Astrocyte (in vitro differentiated cells and primary cell): ENCODE results near the gene SNX11. TPM values are rescaled to one million over a fixed set of nuclear protein-coding genes. Genes with fewer than 3 reads are reported as not detected.
A peak's percentile ranks its signal among the peaks of the same experiment; 100 is the strongest.
"Not testable (repeated sequence)": the region's sequence is repeated elsewhere in the genome, so short reads cannot be mapped to it uniquely, and the experiment has no call there.

Experiments used
- DNase-seq: peaks from one replicate; pipeline ENCODE4 v3.0.0-alpha.2; 2010; ENCODE audit warnings: low read depth
- FAIRE-seq: peaks from 2 replicates; lab custom pipeline; 2011; peaks lifted over from hg19 to GRCh38; lab: Jason Lieb, UNC
- H2AFZ ChIP-seq: 2 replicates; pipeline ENCODE4 v1.6.0; 2012; ENCODE audit warnings: low read depth, low read length, inconsistent platforms
- H3K27ac ChIP-seq: 2 replicates; pipeline ENCODE4 v1.5.1; 2011; ENCODE audit warnings: low read depth, low read length, inconsistent platforms
- H3K27me3 ChIP-seq: 2 replicates; pipeline ENCODE4 v1.6.0; 2011; ENCODE audit warnings: low read length, inconsistent platforms; ENCODE audit not compliant: insufficient read depth
- H3K36me3 ChIP-seq: 2 replicates; pipeline ENCODE4 v1.5.1; 2011; ENCODE audit warnings: low read length, inconsistent platforms; ENCODE audit not compliant: insufficient read depth
- H3K4me1 ChIP-seq: 2 replicates; pipeline ENCODE4 v1.5.1; 2011; ENCODE audit warnings: low read length, inconsistent platforms; ENCODE audit not compliant: insufficient read depth
- H3K4me2 ChIP-seq: 2 replicates; pipeline ENCODE4 v1.6.0; 2012; ENCODE audit warnings: low read length, inconsistent platforms
- H3K4me3 ChIP-seq: 2 replicates; pipeline ENCODE4 v1.5.1; 2011; ENCODE audit warnings: low read depth, mild to moderate bottlenecking, low read length, inconsistent platforms; ENCODE audit not compliant: insufficient read depth
- H3K79me2 ChIP-seq: 2 replicates; pipeline ENCODE4 v1.6.0; 2012; ENCODE audit warnings: mild to moderate bottlenecking, low read length, inconsistent platforms; ENCODE audit not compliant: insufficient read depth
- H3K9ac ChIP-seq: 2 replicates; pipeline ENCODE4 v1.6.0; 2012; ENCODE audit warnings: mild to moderate bottlenecking, low read length, inconsistent platforms
- H3K9me3 ChIP-seq: 2 replicates; pipeline ENCODE4 v1.5.1; 2012; ENCODE audit warnings: low read depth, mild to moderate bottlenecking, low read length, inconsistent platforms; ENCODE audit not compliant: insufficient read depth
- H4K20me1 ChIP-seq: 2 replicates; pipeline ENCODE4 v1.6.0; 2012; ENCODE audit warnings: low read length, inconsistent platforms; ENCODE audit not compliant: insufficient read depth
- H3K27ac Mint-ChIP-seq: one replicate; pipeline ENCODE4 v1.8.0; 2021; ENCODE audit warnings: mild to moderate bottlenecking, mixed read lengths; ENCODE audit not compliant: unreplicated experiment
- H3K27me3 Mint-ChIP-seq: one replicate; pipeline ENCODE4 v1.8.0; 2021; ENCODE audit warnings: low read depth, mixed read lengths; ENCODE audit not compliant: unreplicated experiment
- H3K36me3 Mint-ChIP-seq: one replicate; pipeline ENCODE4 v1.8.0; 2021; ENCODE audit warnings: low read depth, mixed read lengths; ENCODE audit not compliant: unreplicated experiment
- H3K4me1 Mint-ChIP-seq: one replicate; pipeline ENCODE4 v1.8.0; 2021; ENCODE audit warnings: low read depth, mixed read lengths; ENCODE audit not compliant: unreplicated experiment
- H3K4me3 Mint-ChIP-seq: one replicate; pipeline ENCODE4 v1.8.0; 2021; ENCODE audit warnings: mild to moderate bottlenecking, moderate library complexity, mixed read lengths; ENCODE audit not compliant: unreplicated experiment
- H3K9me3 Mint-ChIP-seq: one replicate; pipeline ENCODE4 v1.8.0; 2021; ENCODE audit warnings: mild to moderate bottlenecking, mixed read lengths; ENCODE audit not compliant: unreplicated experiment
- EZH2 ChIP-seq: IDR thresholded peaks from 2 replicates; pipeline ENCODE4 v1.6.1; 2012; ENCODE audit warnings: mild to moderate bottlenecking, low read length, inconsistent platforms; ENCODE audit not compliant: insufficient read depth
- total RNA-seq: library from RNA; stranded (reverse); gene quantifications from 2 replicates; pipeline ENCODE4 v1.2.1, GENCODE V29; 2021
- TF ChIP-seq, protein P1 (sequence below): IDR thresholded peaks from 2 replicates; pipeline ENCODE4 v1.5.1; 2011; ENCODE audit warnings: low read depth, mild to moderate bottlenecking, inconsistent platforms, low read length, moderate library complexity; ENCODE audit not compliant: insufficient read depth

SNX11 gene
- total RNA-seq, 1 donor from 2014 or later, result 33.3 TPM

DNA sequence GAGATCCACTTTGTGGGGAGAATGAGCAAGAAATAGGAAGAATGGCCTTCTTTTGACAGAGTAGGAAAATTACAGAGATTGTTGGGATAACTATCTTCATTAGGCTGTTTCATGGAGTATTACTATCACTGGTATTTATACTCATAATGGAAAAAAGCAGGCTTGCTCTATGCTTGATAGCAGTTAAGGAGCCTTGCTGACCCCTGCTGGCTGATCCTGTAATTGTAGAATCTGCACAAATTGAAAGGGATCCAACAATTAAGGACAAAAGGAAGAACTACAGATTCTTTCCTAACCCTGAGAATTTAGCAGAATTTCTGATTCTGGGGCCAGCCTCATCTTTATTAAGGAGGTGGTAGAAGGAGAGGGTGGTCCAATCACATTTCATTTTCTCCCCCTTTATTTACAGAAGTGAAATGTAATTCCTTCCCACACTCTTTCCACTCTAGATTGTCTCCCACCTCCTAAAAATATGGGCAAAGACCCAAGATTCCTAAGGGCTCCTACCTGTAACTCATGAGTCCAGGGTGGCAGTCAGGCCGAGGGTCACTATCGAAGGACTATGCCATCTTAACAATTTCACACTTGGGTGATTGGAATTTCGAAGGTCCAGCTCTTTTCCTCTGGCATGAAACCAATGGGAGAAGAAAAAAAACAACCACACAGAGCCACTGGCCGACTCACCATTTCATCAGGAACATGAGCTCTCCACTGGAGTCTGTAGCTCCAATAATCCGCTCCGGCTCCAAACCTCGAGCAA is 33.1 kb upstream of the SNX11 start:
- Histone ChIP-seq H3K9ac (no peak overlapping the region), H3K4me3 (no peak overlapping the region), H2AFZ (no peak overlapping the region), H3K36me3 (peaks cover 47% of the 10 kb centered on the region), H3K27ac (no peak overlapping the region), H3K4me1 (no peaks in the 10 kb centered on the region), H3K9me3 (no peaks in the 10 kb centered on the region), H3K27me3 (no peaks in the 10 kb centered on the region), H4K20me1 (peaks cover 49% of the 10 kb centered on the region), H3K4me2 (peak overlapping the region; percentile 3), H3K79me2 (peaks cover 38% of the 10 kb centered on the region)
- peak; percentile 56 for DNase-seq
- Mint-ChIP-seq H3K4me1 (peaks cover 9% of the 10 kb centered on the region), H3K4me3 (no peak overlapping the region), H3K27ac (peak overlapping the region; percentile 87), H3K36me3 (peaks cover 9% of the 10 kb centered on the region), H3K9me3 (no peaks in the 10 kb centered on the region), H3K27me3 (no peaks in the 10 kb centered on the region)
- FAIRE-seq, result peak; percentile 80
- TF ChIP-seq EZH2, result no peak
- TF ChIP-seq, protein P1, sequence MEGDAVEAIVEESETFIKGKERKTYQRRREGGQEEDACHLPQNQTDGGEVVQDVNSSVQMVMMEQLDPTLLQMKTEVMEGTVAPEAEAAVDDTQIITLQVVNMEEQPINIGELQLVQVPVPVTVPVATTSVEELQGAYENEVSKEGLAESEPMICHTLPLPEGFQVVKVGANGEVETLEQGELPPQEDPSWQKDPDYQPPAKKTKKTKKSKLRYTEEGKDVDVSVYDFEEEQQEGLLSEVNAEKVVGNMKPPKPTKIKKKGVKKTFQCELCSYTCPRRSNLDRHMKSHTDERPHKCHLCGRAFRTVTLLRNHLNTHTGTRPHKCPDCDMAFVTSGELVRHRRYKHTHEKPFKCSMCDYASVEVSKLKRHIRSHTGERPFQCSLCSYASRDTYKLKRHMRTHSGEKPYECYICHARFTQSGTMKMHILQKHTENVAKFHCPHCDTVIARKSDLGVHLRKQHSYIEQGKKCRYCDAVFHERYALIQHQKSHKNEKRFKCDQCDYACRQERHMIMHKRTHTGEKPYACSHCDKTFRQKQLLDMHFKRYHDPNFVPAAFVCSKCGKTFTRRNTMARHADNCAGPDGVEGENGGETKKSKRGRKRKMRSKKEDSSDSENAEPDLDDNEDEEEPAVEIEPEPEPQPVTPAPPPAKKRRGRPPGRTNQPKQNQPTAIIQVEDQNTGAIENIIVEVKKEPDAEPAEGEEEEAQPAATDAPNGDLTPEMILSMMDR, result peak; percentile 76

DNA sequence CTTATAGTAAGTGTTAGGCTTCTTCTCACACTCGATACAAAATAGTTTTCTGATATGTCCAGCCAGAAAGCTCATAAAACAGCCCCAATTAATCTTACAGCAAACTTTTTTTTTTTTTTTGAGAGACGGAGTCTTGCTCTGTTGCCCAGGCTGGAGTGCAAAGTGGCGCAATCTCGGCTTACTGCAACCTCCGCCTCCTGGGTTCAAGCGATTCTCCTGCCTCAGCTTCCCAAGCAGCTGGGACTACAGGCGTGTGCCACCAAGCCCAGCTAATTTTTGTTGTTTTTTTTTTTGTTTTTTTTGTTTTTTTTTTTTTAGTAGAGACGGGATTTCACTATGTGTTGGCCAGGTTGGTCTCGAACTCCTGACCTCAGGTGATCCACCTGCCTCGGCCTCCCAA is 30.4 kb upstream of the SNX11 start:
- peaks cover 66% of the 10 kb centered on the region for H4K20me1 ChIP-seq
- FAIRE-seq, H3K4me1 Mint-ChIP-seq, H3K36me3 Mint-ChIP-seq, H3K27me3 Mint-ChIP-seq, H2AFZ ChIP-seq, H3K27ac Mint-ChIP-seq, H3K4me1 ChIP-seq, H3K9me3 ChIP-seq, H3K4me3 ChIP-seq, DNase-seq, H3K27me3 ChIP-seq, H3K9me3 Mint-ChIP-seq, H3K9ac ChIP-seq, H3K4me3 Mint-ChIP-seq, H3K4me2 ChIP-seq, H3K27ac ChIP-seq: not testable (repeated sequence)
- H3K36me3 ChIP-seq, result peaks cover 27% of the 10 kb centered on the region
- peaks cover 58% of the 10 kb centered on the region for H3K79me2 ChIP-seq

DNA sequence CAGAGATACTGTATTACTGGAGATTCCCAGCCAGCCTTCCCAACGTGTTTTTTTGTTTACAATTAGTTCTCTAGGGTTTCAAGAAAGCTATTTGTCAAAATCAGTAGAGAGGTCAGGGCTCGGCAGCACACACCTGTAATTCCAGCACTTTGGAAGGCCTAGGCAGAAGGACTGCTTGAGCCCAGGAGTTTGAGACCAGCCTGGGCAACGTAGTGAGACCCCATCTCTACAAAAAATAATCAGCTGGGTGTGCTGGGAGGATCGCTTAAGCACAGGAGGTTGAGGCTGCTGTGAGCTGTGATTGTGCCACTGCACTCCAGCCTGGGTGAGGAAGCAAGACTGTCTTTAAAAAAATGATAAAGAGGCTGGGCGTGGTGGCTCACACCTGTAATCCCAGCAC is 25.7 kb upstream of the SNX11 start:
- Histone ChIP-seq H3K4me1 (no peaks in the 10 kb centered on the region), H3K27me3 (no peaks in the 10 kb centered on the region), H3K4me3 (no peak overlapping the region), H2AFZ (no peak overlapping the region), H3K27ac (no peak overlapping the region), H3K79me2 (peaks cover 90% of the 10 kb centered on the region), H3K9me3 (no peaks in the 10 kb centered on the region), H3K36me3 (peaks cover 1% of the 10 kb centered on the region), H4K20me1 (peaks cover 75% of the 10 kb centered on the region), H3K4me2 (no peak overlapping the region), H3K9ac (no peak overlapping the region)
- FAIRE-seq (no peak), DNase-seq (no peak)
- Mint-ChIP-seq H3K4me3 (no peak overlapping the region), H3K36me3 (no peaks in the 10 kb centered on the region), H3K9me3 (no peaks in the 10 kb centered on the region), H3K27me3 (no peaks in the 10 kb centered on the region), H3K27ac (no peak overlapping the region), H3K4me1 (no peaks in the 10 kb centered on the region)
- no peak for TF ChIP-seq EZH2
- TF ChIP-seq, protein P1, result no peak
